T-helper 2 cell (primary cell): Measurements from ENCODE around the gene HOXA13.

ENCODE experiments used
- DNase-seq, 5 experiments: peaks; one replicate each; pipeline versions ENCODE4 v3.0.0 to v3.0.0-alpha.2; 2012 to 2022

HOXA13 gene

DNA sequence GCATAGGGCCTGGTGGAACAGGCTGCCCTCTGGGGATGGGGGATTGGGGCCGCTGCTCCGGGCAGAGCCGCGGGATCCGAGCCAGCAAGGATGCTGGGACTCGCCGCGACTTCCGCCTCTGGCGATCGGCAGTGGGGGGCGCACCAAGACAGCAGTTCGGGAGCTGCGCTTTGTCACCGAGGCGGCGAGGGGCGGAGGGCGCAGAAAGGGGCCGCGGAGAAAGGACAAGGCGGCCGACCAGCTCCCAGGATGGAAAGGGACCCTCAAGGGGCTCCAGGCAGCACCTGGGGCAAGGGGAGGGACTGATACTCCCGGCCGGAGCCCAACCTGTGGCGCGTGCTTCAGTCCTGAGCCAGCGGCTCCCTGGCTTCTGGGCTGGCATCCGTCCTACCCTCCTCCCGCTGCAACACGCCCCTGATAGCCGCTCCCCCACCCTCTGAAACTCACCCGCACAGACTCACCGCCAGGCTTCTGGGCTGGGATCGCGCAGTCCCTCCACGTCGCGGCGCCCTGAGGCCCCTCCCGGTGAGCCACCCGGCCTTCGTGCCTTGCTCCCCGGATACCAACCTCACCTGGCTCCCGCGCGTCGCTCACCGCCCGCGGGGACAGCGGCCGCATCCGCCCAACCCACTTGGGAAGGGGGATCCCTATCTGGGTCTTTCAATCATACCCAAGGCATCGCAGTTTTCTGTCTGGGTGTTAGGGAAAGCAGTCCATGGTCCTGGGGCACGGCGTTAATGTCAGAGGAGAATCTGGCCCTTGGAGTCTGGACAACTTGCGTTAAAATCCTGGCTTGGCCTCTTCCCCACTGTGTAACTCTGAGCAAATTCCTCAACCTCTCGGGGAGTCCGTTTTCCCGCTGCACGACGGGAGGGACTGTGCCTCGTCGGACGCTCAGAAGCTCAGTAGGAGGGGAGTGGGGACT, 35.8 kb upstream of the HOXA13 start:
- DNase-seq, result no peak

DNA sequence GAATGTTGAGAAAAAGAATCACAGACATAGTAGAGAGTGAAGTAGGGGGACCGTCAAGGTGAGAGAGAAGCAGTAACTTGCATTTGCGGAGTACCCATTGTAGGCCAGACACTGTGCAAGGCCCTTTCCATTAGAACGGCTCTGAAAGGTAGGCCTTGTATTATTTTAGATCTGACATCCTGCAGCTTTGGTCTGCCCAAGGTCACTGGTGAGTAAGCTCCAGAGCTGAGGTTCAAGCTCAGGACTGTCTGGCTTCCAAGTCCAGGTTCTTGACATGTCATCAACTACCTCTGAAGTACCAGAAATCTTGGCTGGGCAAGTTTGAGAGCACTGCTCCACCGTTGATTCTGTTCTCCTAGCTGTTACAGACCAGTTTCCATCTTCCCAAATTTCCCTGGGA, 29.6 kb upstream of the HOXA13 start:
- no peak for DNase-seq

DNA sequence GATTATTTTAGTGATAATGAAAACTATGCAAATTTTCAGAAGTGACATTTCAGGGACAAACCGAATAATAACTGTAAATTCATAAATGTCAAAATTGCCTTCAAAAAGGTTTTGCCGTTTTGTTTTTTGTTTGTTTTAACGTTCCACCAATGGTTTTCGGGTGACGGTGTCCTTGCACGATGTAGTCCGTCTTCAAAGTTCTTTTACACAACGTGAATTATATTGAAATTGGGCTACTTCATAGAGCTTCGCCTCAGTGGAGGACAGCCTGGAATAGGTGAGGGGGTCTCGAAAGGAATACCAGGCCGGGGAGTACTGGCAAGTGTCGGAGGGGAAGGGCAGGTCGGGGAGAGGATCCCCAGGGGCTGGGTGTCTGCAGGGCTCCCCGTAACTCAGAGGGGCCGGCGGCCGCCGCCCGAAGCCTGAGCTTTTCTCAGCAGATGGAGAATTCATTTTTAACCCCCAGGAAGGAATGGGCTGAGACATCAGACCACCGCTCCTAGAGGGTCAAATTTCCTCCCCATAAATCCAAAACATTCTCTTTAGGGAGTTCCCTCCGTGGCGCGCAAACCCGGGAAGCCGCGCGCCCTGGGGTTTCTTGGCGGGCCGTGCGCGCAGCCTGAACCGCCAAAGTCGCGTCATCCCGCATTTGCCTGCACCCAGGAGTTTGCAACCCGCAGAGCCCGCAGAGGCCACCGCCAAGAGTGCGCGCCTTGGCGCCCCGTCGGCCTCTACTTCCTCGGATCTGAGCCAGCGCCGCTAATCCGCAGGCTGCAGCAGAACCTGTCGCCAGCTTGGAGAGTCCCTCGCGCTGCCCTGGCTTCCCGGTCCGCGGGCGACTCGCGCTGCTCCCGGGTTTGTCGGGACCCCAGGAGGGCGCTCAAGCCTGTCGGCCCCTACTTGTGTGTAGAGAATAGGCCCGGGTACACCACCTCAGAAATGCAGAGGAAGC, 25.4 kb upstream of the HOXA13 start:
- no peak for DNase-seq

DNA sequence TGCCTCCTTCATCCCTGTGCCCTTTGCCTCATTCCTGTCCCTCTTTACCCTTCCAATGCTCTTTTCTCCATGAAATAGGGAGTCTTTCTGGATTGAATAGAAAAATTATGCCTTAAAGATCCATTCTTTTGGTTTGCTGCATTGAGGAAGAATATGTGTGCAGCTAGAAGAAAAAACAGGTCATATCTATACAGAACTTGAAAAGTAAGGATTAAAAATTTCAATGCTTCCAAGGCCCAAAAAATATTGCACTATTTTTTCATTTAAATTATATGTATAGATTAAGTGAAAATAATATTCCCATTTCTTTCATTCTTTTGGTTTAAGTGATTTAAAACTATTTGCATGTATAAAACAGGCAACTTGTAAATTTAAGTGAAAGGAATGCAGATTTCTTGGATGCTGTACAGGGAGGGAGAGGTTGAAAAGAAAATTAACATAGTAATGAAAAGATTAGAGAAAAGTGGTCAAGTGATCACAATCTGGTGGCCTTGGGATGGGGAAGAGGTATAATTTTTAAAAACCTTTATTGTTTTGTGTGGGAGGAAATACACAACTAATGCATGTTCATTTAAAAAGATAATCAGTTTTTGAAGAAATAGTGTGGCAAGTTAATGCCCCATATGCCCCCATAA, 24.2 kb upstream of the HOXA13 start:
- DNase-seq, result no peak

DNA sequence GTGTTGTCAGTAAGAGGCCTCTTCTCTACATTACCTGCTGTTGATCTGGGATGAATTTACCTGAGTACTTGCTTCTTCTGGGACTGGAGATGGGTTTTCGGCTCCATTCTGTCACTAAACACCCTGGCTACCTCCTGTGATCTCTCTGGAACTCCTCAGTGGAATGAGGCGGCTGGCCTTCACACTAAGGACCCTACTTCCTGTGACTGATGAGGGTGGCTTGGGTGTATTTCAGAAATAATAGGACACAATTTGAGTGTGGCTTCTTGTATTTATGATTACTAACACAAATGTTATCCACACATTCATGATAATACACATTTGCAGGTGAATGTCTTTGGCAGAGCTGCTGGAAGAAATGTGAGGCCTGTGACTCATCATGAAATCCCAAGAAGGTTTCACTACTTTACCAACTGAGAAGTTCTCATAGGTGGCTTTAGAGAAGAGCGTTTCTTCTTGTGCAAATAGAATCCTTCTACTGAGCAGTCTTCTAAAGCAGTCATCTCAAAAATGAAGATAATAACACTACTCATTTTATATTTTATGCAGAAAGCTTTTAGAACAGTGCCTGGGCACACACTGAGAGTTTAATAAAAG, 21.4 kb upstream of the HOXA13 start:
- no peak for DNase-seq

DNA sequence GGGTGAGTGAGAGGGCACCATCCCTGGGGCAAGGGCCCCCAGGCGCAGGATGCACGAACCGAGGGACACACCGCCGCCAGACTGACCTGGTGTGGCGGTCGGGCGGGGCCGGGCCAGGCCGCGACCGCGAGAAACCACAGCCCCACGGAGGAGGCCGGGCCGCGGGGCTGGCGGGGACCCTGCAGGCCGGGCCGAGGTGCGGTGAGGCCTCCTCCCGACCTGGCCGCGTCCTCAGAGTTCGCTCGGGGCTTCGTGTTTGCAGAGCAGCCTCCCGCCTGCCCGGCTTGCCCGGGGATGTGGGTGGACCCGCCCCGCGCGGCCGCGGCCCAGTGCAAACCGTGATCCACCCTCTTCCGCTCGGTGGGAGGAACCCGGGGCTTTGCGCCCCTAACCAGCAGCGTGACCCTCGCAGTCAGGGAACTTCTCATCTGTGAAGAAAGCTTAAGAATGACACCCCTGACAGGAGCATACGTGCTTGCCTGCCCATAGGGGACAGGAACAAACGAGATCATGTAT, 20.6 kb upstream of the HOXA13 start:
- DNase-seq, result no peak

DNA sequence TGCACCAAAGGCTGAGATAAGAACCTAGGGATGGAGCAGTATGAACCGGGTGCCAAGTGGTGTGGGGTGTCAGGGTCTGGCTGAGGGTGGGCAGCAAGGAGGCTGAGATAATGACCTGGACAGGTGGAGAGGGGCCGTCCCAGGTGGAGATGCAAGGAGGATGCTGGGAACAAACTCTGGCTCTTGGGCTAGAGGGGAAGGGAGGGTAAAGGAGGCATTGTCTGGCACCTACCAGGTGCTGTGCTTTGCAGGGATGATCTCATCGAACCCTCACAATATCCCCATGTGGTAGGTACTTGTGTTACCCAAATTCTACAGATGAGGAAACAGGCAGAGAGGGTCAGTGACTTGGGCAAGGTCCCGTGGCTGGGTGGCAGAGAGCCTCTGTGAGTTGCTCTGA, 19.9 kb upstream of the HOXA13 start:
- no peak for DNase-seq

DNA sequence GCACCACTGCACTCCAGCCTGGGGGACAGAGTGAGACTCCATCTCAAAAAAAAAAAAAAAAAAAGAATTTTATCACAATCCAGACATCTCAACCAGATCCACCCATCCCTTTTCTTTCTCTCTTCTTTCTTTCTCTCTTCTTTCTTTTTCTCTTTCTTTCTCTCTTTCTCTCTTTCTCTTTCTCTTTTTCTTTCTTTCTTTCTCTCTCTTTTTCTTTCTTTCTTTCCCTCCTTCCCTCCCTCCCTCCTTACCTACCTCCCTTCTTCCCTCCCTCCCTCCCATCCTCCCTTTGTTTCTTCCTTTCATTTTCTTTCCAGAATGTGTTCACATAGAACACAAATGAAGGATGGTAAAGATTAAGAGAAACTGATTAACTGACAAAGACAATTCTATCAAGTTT, 18.1 kb upstream of the HOXA13 start:
- DNase-seq, result no peak

DNA sequence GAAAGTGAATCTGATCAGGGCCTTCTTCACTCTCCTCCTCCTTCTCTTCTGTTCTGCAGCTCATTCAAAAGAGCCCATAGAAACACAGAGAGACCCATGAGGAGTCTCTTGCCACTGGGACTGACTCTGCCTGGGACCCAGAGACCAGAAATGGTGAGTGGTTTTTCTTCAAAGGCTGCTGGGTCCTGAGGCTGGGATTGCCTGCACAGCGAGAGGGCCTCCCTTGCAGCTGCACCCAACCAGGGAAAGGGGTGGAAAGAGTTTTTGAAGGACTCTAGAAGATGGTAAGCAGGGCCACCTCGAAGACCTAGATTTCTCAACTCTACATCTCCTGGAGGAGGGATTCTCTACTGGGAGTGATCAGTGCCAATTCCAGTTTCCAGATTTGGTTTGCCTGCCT, 15.5 kb upstream of the HOXA13 start:
- no peak for DNase-seq

DNA sequence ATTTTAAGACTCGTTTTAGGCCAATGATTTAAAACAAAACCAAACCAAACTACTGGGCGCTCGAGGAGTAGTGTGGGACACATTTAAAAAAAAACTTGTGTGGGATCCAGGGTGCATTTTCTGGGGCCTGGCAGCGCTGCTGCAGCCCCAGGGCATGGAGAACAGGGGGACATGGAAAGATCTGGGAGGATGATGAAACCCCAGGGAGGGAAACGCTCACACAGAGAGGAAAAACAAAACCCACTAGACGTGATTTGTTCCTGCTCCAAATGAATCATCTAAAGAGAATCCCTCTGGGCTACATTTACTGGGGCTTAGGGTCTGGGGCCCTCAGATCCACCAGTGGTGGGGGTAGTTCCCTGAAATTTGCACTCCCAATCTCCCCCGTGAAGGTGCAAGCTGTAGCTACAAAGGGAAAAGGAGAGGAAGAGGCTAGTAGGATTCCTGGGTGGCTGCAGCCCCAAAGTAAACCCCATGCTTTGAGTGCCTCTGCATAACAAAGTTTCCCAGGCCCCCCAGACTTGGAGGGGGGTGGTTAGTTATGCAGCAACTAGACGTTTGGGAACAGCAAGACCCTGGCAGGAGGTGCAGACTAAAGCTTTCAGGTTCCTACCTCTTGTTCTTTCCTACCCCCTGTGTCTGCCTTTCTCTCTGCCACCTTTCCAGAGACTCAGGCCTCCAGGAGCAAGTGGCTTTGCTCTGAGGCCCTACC, 14.5 kb upstream of the HOXA13 start:
- DNase-seq, result no peak

DNA sequence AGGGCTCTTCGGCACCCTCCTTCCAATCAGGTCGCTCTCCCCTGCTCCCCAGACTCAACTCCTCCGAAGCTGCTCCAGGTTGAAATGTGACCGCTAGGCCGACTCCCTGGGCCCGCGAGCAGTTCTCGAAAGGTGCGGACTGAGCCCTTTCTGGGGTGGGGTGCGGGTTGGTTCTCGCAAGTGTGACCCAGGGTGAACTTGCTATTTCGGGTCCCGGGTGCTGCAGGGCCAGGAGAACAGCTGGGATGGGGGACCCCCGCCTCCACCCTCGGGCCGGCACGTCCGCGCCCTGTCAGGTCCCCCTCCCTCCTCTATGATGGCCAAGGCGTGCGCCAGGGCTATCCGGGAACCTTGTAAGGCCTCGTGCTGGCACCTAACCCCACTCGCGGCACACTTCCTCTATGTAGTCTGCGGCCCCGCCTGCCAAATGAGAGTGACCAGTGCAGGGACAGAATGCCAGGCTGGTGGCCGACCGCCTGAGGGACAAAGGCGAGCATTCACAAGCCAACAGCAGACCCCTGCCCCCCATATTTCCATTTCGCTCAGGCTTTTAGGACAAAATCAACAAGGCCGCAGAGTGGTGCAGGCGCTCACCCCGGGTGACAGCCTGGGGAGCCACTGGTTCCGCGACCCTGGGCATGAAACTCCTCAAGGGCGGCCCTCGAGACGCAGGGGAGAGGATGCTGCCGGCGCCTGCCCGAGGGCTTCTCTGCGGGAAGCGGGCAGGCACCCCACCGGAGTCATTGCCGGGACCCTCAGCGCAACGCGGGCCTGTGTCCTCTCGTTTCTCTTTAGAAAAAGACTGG, 13.7 kb upstream of the HOXA13 start:
- DNase-seq, result no peak

DNA sequence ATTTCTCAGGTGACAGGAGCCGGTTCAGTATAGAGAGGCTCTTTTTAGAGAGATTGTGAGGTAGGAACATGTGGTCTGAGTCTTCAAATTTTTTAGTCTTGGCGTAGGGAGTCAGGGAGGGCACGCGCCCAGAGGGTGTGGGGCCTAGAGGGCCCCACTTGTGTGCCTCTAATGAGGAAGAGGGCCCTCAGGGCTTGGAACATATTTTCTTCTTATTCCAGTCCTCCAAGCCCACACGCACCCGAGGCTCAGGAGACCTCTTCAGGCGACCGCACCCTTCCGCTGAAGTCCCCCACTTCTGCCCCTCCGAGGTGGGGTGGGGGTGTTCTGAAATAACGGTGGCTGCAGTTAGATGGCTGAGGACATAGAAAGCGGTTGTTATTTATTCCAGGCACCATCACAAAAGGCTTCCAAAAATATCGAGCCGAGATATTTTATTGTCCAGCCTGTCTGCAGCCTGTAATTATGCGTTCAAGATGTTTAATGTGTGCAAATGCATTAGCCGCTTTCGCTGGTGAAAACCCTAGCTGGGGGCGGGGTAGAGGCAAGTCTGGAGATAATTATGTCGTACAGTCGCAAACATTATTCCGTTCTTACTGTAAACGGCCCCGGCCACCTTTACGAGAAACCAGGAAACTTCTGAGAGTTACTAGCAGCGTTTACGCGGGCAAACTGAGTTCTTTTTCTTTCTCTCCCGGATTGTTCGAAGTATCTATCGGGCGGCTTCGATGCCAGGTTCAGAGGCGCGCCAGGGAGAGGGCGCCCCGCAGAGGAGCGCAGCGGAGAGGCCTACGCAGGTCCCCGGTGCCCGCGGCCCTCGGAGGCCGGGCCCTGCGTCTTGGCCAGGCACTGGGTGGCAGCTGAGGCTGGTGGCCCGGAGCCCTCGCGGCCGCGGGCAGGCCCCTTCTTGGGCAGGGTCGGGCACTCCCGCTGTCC, 12.9 kb upstream of the HOXA13 start:
- no peak for DNase-seq

DNA sequence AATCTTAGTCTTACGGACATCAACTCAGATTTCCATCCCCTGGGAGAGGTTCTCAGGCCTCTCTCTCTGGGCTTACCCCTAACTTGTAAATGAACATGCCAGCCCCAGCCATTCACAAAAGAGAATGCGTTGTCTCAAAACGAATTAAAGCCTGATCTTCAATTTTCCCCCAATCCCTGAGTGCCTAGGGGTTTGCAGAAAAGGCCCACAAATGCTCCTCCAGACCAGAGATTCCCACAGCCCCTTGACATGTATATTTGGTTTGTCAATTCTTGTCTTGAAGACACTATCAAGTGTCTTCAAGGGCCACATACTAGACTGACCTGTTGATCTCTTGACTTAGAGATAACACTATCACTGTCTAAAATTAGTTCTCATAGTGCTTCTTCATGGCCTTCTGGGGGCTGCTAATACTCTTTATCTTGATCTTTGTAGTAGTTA, 11.9 kb upstream of the HOXA13 start:
- DNase-seq, result no peak

DNA sequence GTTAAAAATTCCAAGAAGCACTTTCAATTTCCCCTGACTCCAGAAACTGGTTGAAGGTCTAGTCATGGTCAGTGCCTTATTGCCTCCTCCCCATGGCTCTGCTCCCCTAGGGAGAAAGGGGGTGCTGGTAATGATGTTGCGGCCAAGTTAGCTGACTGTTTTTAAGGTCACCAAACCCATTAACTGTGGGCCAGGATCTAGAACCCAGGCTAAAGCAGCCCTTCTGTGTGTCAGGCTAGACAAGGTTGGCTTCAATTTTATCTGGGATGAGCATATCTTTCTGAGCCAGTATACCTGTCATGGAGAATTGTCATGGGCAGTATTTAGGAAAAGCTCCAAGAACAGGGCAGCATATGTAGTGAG, 11.2 kb upstream of the HOXA13 start:
- no peak for DNase-seq

DNA sequence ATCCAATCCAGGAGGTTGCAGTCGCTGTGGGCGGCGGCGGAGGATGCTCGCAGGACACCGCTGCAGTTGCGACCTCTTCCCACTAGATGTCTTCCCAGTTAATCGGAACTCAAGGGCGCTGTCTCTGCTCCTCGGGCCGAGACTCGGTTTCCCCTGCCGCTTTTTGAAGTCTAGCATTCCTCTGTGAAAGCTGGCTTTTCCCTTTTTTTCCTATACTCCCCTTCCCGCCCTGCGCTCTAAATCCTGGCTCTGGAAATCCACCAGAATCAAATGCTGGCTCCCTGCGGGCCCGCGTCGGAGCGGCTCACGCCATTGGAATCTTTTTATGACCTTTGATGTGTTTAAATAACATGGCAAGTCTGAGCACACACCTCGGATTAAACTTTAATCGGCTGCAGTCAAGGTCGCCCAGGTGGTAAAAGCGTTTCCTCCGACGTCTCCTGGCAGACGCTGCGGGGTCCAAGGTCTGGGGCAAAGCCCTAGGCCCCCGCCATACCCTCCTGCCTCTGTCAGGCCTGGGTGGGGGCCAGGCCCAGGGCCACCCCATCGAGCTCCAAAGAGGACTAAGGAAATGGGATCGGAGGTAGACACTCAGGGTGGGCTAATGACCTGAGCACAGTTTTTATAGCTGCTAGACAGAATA, 10.7 kb upstream of the HOXA13 start:
- DNase-seq, result peak in 2 of 5 experiments; percentile 29 to 41

DNA sequence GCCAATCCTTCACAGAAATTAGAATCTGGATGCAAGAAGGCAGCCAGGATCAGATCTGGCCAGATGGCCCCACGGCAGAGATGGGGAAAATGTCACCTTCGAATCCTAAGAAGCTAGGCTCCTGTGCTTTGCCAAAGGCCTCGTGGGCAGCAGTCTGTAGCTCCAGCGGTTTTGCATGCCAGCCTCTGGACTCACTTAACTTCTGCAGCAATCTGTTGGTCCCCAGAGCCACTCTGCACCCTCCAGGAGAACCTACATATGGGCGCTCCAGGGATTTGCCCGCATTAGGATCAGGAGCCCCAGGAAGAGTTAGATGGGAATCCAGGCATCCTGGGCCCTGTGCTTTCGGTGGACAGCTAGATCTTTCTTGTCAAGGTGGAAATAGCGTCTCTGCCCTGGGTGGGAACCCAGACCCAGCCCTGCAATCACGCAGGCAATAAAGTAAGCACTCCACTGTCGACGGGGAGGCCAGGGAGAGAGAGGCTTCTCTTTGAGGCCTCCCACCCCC, 10.1 kb upstream of the HOXA13 start:
- DNase-seq, result no peak

DNA sequence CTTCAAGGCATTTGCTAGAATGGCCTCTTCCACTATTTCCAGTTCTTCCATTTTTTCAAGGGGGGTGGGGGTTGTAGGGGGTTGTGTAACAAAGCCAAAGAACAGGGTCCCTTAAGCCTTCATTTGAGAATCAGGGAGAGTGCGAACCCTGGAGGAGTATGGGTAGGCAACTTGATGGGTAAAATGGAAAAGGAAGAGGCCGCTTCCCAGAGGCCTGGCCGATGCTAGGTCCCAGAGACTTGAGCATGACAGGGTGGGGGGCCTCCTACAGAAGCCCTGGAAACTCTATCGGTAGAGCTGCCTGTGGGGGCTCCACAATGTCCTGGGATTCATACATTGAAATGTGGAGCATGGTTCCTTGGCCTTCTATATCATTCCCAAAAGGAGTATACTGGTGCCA, 9.1 kb upstream of the HOXA13 start:
- no peak for DNase-seq

DNA sequence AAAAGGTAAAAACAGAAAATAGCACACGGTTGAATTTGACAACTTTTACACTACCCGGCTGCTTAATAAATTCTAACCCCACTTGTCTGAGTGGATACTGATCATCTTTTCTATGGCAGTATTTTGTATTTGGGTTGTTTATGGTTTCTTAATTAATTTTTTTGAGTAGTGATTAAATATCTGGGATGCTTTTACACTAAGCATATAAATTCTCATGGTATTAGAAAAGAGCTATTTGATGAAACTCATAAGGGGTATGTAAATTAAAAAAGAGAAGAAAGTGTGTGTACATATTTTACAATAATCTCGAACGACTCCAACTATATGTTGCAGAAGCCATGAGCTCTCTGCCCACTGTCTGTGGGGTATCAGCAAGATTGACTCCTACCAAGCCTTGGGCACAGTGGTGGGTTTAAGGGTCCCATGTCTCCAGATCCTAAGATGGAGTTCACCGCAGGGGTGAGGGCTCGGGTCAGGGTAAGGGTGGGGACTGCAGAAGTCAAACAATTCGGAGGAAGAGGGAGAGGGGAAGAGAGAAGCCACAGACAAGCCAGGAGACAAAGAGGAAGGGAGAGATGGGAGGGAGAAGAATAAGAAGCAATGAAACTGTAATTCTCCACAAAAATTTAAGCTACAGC, 7.6 kb upstream of the HOXA13 start:
- DNase-seq, result no peak
